Measurements from ENCODE around the gene RPL28. TPM values are rescaled to one million over a fixed set of nuclear protein-coding genes. Genes with fewer than 3 reads are reported as not detected.
A peak's percentile ranks its signal among the peaks of the same experiment; 100 is the strongest.

RPL28 gene
- total and polyA plus RNA-seq, 10 of the 15 experiments (the other 5 are each of a cell fraction or from before 2014, with no cell fraction given), result 260 to 3,542 (median 891) TPM

DNA sequence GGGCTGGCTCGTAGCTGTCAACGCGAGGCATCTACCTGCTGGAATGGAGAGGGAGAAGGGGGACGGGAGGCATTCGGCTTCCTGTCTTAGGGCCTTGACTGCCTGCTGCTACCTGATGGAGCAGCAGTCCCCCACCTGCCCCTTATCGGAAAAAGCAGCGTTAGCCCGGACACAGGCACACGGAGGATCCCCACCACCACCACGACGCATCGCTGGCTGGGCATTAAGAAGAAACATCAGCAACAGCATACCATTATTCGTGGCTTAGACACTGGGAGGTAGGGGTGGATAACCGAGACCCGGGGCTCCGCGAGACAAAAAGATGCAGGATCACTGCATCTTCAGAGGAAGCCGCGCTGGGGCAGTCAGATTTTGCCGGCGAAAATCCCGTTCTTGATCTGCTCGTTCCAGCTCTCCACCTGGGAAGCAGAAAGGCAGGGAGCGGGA, 32.4 kb upstream of the RPL28 start:
- no peaks in the 10 kb centered on the region; the same call in 1 of the 2 replicates for H3K4me1 ChIP-seq (ENCODE audit: control insufficient read depth, insufficient read depth, low read length)
- ChIA-PET RAD21 (ENCODE audit: unreplicated experiment) (no interaction called here), SMC1A (ENCODE audit: uncharacterized antibody, unreplicated experiment) (no interaction called here), CTCF (no interaction called here), POLR2A (no interaction called here)
- no peak for DNase-seq (ENCODE audit: low read depth, low spot score)
- WGBS (ENCODE audit: insufficient coverage, insufficient replicate concordance, low lambda C conversion rate, missing lambda C conversion rate), result 7% methylated on average over 23 of the region's 24 CpGs
- H2AFZ ChIP-seq (ENCODE audit: control insufficient read depth, low read depth, low read length), result no peak overlapping the region; the same call in 1 of the 2 replicates
- in situ Hi-C loops (cut with MboI) (no loop called here), intact Hi-C loops (cut with micrococcal nuclease; ENCODE audit: unreplicated experiment) (no loop called here)
- H3K27ac ChIP-seq (ENCODE audit: control insufficient read depth, insufficient read depth), result no peak overlapping the region
- no peak for ATAC-seq
- H3K36me3 ChIP-seq (ENCODE audit: control insufficient read depth in 2 of 2, insufficient read depth in 2 of 2, low read length in 1 of 2), result no peaks in the 10 kb centered on the region
- H3K79me2 ChIP-seq (ENCODE audit: control insufficient read depth, insufficient read depth, low read length), result no peaks in the 10 kb centered on the region
- no peaks in the 10 kb centered on the region; the same call in 1 of the 2 replicates for H4K20me1 ChIP-seq (ENCODE audit: control insufficient read depth, insufficient read depth)
- no peaks in the 10 kb centered on the region for H3K9me3 ChIP-seq (replicated peaks; ENCODE audit: control insufficient read depth, insufficient read depth, low read length)
- BruUV-seq (replicated peaks), result no TSS peak
- peaks cover 4 to 13% of the 10 kb centered on the region in 2 experiments; a peak in 3 of 4 replicates for H3K27me3 ChIP-seq (replicated peaks in 1 of 2; ENCODE audit: control insufficient read depth in 2 of 2, insufficient read depth in 2 of 2, low read length in 1 of 2)
- no peak for FAIRE-seq
- no peak overlapping the region for H3K9ac ChIP-seq (ENCODE audit: control insufficient read depth, insufficient read depth, low read length)
- H3K4me3 ChIP-seq, result no peak overlapping the region
- H3K4me2 ChIP-seq (ENCODE audit: control insufficient read depth, insufficient read depth), result peak overlapping the region; percentile 68; the same call in 1 of the 2 replicates
- TF ChIP-seq CBFB (IDR thresholded peaks at IDR 0.05; ENCODE audit: low read depth) (no peak), JUND (IDR thresholded peaks at IDR 0.05; ENCODE audit: low read depth, low read length) (no peak), SPI1 (IDR thresholded peaks at IDR 0.05; ENCODE audit: borderline replicate concordance, insufficient read depth, low read depth, low read length) (no peak), ZNF687 (IDR thresholded peaks at IDR 0.05) (no peak), ELK1 (IDR thresholded peaks at IDR 0.05; ENCODE audit: low read depth, low read length) (no peak), SMARCA5 (IDR thresholded peaks at IDR 0.05) (no peak), CTCF (IDR thresholded peaks at IDR 0.05 in 2 of 3, conservative IDR thresholded peaks at IDR 0.05 in 1 of 3; ENCODE audit: control insufficient read depth in 2 of 3, extremely low read depth in 1 of 3, insufficient read depth in 1 of 3, low read depth in 3 of 3, low read length in 3 of 3) (no peak), MTA3 (IDR thresholded peaks at IDR 0.05; ENCODE audit: borderline replicate concordance, low read length) (no peak)
